GM12872 (cell line): ENCODE data around the gene KCNJ11.

Experiments
- TF ChIP-seq, protein P1 (sequence below): IDR thresholded peaks from 3 replicates; pipeline ENCODE4 v1.5.1; 2011; ENCODE audit warnings: low read depth, mild to moderate bottlenecking, low read length, moderate library complexity; ENCODE audit not compliant: insufficient read depth

Gene KCNJ11

DNA sequence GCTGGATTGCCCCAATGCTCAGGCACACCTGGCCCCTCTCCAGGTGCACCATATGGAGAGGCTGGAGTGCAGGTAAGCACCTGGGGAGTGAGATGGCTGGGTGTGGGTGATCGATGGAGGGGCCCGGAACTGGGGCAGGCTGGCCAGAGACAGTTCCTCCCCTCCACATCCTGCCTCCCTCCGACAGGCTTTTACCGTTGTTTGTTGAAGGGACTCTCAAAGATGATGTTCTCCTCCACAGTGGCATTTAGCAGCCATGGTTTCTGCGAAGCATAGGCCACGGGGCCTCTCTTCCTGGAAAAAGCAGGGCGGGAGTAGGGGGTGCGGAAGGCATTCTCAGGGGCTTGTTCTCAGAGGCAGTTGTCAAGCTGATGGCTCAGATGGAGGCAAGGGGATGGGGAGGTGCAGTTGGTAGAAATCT is 25.9 kb upstream of the KCNJ11 start:
- TF ChIP-seq, protein P1, sequence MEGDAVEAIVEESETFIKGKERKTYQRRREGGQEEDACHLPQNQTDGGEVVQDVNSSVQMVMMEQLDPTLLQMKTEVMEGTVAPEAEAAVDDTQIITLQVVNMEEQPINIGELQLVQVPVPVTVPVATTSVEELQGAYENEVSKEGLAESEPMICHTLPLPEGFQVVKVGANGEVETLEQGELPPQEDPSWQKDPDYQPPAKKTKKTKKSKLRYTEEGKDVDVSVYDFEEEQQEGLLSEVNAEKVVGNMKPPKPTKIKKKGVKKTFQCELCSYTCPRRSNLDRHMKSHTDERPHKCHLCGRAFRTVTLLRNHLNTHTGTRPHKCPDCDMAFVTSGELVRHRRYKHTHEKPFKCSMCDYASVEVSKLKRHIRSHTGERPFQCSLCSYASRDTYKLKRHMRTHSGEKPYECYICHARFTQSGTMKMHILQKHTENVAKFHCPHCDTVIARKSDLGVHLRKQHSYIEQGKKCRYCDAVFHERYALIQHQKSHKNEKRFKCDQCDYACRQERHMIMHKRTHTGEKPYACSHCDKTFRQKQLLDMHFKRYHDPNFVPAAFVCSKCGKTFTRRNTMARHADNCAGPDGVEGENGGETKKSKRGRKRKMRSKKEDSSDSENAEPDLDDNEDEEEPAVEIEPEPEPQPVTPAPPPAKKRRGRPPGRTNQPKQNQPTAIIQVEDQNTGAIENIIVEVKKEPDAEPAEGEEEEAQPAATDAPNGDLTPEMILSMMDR, result no peak

DNA sequence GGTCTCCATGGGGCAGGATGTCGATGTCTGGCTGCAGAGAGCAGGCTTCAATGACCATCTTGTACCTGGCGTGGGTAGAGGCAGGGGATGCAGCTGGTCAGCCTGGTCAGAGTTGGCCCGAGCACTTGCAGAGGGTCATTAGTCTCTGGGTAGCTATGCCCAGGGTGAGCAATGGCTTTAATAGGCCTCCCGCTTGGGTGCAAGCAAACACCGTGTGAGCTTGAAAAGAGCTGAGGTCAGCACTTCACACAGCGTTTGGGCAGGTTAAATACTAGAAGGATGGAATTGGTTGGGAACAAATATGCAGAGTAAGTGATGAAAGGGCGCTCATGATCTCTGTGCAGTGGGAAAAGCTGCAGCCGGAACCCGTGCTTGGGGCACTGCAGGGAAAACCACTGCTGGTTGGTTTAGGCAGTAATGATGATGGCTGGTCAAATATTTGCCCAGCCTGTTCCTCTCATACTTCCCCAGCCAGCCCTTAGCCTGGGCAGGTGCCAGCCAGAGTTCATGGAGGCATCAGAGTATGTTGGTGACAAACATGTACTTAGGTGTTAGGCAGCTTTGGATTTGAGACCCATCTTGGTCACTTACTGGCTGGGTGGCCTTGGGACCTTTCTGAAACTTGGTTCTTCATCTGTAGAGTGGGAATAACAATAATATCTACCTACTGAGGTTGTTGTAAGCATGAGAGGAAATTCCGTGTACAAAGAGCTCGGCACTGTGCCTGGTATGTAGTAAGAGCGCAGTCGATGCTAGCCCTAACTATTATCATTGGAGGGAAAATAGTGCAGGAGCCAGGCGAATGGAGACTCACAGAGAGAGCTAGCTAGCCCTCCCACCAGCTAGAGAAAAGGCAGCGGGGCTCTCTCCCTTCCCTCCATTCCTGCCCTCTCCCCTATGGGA is 25.2 kb upstream of the KCNJ11 start:
- TF ChIP-seq, protein P1, result no peak

DNA sequence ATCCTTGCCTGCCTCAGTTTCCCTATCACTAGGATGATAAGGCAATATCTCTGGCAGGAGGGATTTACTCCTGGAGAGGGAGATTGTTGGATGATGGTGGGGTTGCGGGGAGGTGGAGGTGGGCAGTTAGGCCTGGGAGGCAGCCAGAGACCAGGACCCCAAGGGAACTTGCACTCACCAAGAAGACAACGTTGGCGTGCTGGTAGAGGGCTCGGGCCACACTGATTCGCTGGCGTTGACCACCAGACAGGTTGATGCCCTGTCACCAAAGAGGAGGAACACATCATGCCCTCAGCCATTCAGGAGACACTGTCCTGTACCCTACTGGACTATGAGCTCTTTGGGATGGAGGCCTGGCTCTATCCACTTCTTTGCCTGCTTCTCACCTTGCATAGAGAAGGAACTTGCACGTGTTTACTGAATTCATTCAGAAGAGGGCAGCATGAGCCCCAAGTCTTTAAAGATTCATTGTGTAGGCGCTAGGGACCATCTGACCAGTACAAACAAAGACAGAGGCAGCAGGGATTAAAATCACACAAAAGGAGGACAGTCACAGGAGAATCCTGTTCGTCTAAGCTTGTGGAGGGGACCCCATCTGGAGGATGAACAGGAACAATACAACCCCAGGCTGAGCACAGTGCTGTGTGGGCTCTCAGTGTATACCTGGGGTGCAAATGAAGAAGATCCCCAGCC is 24.2 kb upstream of the KCNJ11 start:
- TF ChIP-seq, protein P1, result no peak

GRCh38 chr11:17411418-17411817 is 23.0 kb upstream of the KCNJ11 start:
- TF ChIP-seq, protein P1, result no peak

GRCh38 chr11:17410606-17411379 is 22.3 kb upstream of the KCNJ11 start:
- TF ChIP-seq, protein P1, result no peak

GRCh38 chr11:17408641-17409040 is 20.2 kb upstream of the KCNJ11 start:
- TF ChIP-seq, protein P1, result no peak

DNA sequence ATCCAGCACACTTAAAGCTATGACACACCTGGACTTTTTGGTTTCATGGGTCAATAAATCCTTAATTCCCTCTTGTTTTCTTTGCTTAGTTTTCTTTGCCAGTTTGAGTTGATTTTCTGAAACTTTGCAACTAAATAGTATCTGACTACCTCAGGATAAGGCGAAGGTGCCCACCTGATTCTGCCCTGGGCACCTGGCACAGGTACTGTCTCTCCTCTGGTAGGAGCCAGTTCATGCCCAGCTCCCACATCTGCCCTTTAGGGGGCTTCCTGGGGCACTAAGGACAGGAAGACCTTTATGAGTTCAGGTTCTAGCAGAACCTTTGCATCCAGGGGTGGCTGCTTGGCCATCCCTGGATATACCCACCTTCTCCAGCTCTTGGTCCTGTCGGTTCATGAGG is 19.6 kb upstream of the KCNJ11 start:
- TF ChIP-seq, protein P1, result no peak
